Testis (tissue), 3 donors: ENCODE results near the gene CBFB. TPM values are rescaled to one million over a fixed set of nuclear protein-coding genes. Genes with fewer than 3 reads are reported as not detected.

Experiments
- DNase-seq: peaks from one replicate; pipeline ENCODE4 v3.0.0-alpha.2; 2019
- H3K27ac ChIP-seq, 2 donors: fragments of 200-600 bp; sonication (generic); one replicate each; pipeline ENCODE4 v1.5.1; 2019
- H3K27me3 ChIP-seq: fragments of 200-600 bp; sonication (generic); one replicate; pipeline ENCODE4 v1.5.1; 2019
- H3K36me3 ChIP-seq: fragments of 200-600 bp; sonication (generic); one replicate; pipeline ENCODE4 v1.5.1; 2017; ENCODE audit warnings: low read depth; ENCODE audit errors: missing control alignments
- H3K4me1 ChIP-seq: fragments of 200-600 bp; sonication (generic); one replicate; pipeline ENCODE4 v1.5.1; 2019
- H3K4me3 ChIP-seq, 2 donors: fragments of 200-600 bp; sonication (generic); one replicate each; pipeline ENCODE4 v1.5.1; 2017 to 2019
- H3K9me3 ChIP-seq: fragments of 200-600 bp; sonication (generic); one replicate; pipeline ENCODE4 v1.5.1; 2017
- POLR2A ChIP-seq: fragments of 450-650 bp; IDR thresholded peaks from one replicate; pipeline ENCODE4 v1.6.1; 2017; ENCODE audit warnings: antibody characterized with exemption, mild to moderate bottlenecking, moderate library complexity
- WGBS, 2 donors: methylation state at CpG; one replicate each; pipeline ENCODE4 v1.1.5; 2018; 5-methylcytosine and 5-hydroxymethylcytosine counted together
- intact Hi-C: fragments of 100-400 bp; cut with DNase I; formaldehyde crosslinking; loops from one replicate; pipeline ENCODE4 v1.15.1; 2023; ENCODE audit warnings: low total_unique reads
- polyA plus RNA-seq: library from polyadenylated mRNA; stranded (reverse); fragments of 350-450 nt; fragmentation: Illumina TruSeq; extraction: RNeasy Lipid Tissue Mini Kit (QIAGEN cat#74804); gene quantifications from one replicate; pipeline ENCODE4 v1.2.3, GENCODE V29; 2014; ENCODE audit warnings: low read depth, low replicate concordance; ENCODE audit not compliant: insufficient read depth
- total RNA-seq, 2 donors: library from RNA; depleted of rRNA; stranded (reverse); fragments of >200 nt; gene quantifications; one replicate each; pipeline ENCODE4 v1.2.3, GENCODE V29; 2016
- TF ChIP-seq, protein P1 (sequence below), 3 experiments: fragments of 450-650 bp in 2 of 3; fragments of 200-600 bp in 1 of 3; sonication (generic) in 1 of 3; IDR thresholded peaks; one replicate each; pipeline ENCODE4 v1.5.1; 2016 to 2019; ENCODE audit warnings: antibody characterized with exemption in 3 of 3, mild to moderate bottlenecking in 2 of 3, moderate library complexity in 1 of 3

The CBFB gene
- total and polyA plus RNA-seq, 3 donors from 2014 or later = 15.3 to 34.9 (median 23.3) TPM

DNA sequence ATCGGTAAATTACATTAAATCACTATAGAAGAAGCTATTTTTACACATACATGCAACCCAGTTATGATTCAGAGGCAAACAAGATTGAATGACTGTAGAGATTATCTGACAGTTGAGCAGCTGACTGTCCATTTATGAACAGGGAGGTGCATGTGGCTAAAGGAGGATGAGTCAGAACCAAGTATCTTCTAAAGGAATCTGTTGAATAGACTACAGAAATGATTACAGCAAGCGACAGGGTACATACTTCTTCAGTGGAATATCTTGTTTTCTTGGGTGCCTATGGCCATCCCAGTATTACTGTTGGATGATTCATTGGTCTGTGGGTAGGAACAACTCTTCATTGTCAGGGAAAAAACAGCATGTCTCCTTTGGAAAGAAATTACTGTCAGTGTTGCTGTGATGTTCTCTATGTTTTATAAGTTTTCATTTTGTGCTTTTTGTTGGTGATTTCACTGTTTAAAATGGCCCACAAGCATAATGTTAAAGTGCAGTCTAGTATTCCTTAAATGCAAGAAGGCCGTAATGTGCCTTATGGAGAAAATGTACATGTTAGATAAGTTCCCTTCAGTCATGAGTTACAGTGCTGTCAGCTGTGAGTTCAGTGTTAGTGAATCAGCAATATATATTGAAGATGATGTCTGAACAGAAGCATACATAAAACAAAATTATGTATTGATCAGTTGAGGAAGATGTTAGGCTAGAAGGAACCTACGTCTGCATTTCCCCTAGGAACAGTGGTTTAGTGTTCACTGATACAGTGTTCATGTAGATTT is 27.0 kb downstream of the CBFB start:
- no peak for TF ChIP-seq POLR2A
- TF ChIP-seq, protein P1, sequence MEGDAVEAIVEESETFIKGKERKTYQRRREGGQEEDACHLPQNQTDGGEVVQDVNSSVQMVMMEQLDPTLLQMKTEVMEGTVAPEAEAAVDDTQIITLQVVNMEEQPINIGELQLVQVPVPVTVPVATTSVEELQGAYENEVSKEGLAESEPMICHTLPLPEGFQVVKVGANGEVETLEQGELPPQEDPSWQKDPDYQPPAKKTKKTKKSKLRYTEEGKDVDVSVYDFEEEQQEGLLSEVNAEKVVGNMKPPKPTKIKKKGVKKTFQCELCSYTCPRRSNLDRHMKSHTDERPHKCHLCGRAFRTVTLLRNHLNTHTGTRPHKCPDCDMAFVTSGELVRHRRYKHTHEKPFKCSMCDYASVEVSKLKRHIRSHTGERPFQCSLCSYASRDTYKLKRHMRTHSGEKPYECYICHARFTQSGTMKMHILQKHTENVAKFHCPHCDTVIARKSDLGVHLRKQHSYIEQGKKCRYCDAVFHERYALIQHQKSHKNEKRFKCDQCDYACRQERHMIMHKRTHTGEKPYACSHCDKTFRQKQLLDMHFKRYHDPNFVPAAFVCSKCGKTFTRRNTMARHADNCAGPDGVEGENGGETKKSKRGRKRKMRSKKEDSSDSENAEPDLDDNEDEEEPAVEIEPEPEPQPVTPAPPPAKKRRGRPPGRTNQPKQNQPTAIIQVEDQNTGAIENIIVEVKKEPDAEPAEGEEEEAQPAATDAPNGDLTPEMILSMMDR (IDR thresholded peaks at IDR 0.05) = no peak
- 82 to 83% methylated on average over 4 of the region's 4 CpGs for WGBS, 2 donors

DNA sequence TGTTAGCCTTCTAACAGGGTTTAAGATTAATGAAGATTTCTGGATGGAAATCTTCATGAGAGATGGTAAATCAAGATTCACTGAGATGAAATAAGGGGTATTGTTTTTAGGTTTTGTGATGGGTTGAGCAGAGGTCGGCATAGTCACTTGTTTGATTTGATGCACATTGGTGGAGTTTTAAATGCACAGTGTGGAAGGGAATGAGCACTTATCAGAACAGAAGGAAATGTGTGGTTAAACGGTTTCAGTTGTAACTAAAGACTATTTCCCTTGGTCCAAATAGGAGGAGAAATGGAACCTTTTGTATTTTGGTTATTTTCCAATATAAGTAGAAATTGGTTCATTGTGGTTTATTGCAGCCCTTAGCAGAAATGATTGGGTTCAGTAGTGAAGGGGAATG is 34.1 kb downstream of the CBFB start:
- DNase-seq = no peak
- Histone ChIP-seq H3K9me3 (no peaks in the 10 kb centered on the region), H3K27ac (no peak overlapping the region), H3K4me1 (no peaks in the 10 kb centered on the region), H3K4me3 (no peak overlapping the region), H3K36me3 (no peaks in the 10 kb centered on the region), H3K27me3 (no peaks in the 10 kb centered on the region)
- TF ChIP-seq, protein P1 (IDR thresholded peaks at IDR 0.05) = no peak
- TF ChIP-seq POLR2A = no peak
- WGBS, 2 donors = 58 to 60% methylated on average over 2 of the region's 2 CpGs
- intact Hi-C loops = no loop called here

More for the DNA sequence above, 27.0 kb downstream of the CBFB start:
- Histone ChIP-seq H3K36me3 (no peaks in the 10 kb centered on the region), H3K9me3 (no peaks in the 10 kb centered on the region), H3K27me3 (no peaks in the 10 kb centered on the region), H3K27ac (no peak overlapping the region), H3K4me1 (no peaks in the 10 kb centered on the region), H3K4me3 (no peak overlapping the region)
- intact Hi-C loops = no loop called here
- no peak for DNase-seq

DNA sequence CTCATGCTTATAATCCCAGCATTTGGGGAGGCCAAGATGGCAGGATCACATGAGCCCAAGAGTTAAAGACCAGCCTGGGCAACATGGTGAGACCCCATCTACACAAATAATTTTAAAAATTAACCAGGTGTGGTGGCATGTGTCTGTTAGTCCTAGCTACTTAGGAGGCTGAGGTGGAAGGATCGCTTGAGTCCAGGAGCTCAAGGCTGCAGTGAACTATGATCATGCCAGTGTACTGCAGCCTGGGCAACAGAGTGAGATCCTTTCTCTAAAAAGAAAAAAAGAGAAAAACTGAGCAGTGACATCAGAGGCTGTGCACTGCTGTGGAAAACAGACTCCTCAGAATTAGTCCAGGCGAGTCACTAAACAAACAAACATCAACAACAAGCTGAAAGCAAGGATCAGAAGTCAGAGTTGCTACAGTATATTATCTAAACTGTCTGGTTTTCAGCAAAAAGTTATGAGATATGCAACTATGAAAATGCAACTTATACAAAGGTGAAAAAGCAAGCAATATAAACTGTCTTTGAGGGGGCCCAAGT is 39.3 kb downstream of the CBFB start:
- intact Hi-C loops = no loop called here
- no peaks in the 10 kb centered on the region for H3K36me3 ChIP-seq
- no peak overlapping the region for H3K4me3 ChIP-seq

DNA sequence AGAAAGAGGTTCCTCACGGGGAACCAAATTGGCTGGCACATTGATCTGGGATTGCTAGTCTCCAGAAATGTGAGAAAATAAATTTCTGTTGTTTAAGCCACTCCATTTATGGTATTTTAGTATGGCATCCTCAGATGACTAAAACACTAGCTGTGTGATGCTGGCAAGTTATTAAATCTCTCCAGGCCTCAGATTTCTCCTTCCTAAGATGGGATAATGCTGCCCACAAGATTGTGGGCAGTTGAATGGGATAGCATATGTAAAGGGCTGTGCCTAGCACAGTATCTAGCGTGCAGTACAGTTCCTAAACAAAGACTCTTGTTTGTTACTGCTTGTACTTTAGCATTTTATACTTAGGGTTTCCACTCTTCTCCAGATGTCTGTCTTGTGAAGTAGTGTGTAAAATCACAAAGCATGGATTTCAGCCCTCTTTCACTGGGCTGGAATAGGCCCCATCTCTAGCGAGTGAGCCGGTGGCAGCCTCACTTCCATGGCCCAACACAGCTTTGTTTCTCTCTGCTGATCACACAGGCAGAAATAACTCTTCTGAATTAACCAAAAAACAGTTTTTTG is 42.6 kb downstream of the CBFB start:
- TF ChIP-seq, protein P1 (IDR thresholded peaks at IDR 0.05) = no peak
- no peak for TF ChIP-seq POLR2A
- 90% methylated on average over 4 of the region's 4 CpGs for WGBS, 2 donors
- Histone ChIP-seq H3K4me3 (no peak overlapping the region), H3K27me3 (no peaks in the 10 kb centered on the region), H3K27ac (no peak overlapping the region), H3K36me3 (no peaks in the 10 kb centered on the region), H3K9me3 (no peaks in the 10 kb centered on the region), H3K4me1 (no peaks in the 10 kb centered on the region)
- intact Hi-C loops = no loop called here
- DNase-seq = no peak

More for the DNA sequence above, 39.3 kb downstream of the CBFB start:
- 84 to 97% methylated on average over 2 of the region's 2 CpGs for WGBS, 2 donors
- DNase-seq = no peak
- no peaks in the 10 kb centered on the region for H3K27me3 ChIP-seq
- TF ChIP-seq POLR2A = no peak
- TF ChIP-seq, protein P1 (IDR thresholded peaks at IDR 0.05) = no peak
- H3K9me3 ChIP-seq = no peaks in the 10 kb centered on the region
- H3K27ac ChIP-seq = no peak overlapping the region
- no peaks in the 10 kb centered on the region for H3K4me1 ChIP-seq
